ENCODE results near the gene RBM12. TPM values are rescaled to one million over a fixed set of nuclear protein-coding genes. Genes with fewer than 3 reads are reported as not detected.
A peak's percentile ranks its signal among the peaks of the same experiment; 100 is the strongest.

The RBM12 gene
- total and polyA plus RNA-seq, 2 donors (not counting 1 experiment from before 2014, with no cell fraction given): 52.7 to 144 TPM

DNA sequence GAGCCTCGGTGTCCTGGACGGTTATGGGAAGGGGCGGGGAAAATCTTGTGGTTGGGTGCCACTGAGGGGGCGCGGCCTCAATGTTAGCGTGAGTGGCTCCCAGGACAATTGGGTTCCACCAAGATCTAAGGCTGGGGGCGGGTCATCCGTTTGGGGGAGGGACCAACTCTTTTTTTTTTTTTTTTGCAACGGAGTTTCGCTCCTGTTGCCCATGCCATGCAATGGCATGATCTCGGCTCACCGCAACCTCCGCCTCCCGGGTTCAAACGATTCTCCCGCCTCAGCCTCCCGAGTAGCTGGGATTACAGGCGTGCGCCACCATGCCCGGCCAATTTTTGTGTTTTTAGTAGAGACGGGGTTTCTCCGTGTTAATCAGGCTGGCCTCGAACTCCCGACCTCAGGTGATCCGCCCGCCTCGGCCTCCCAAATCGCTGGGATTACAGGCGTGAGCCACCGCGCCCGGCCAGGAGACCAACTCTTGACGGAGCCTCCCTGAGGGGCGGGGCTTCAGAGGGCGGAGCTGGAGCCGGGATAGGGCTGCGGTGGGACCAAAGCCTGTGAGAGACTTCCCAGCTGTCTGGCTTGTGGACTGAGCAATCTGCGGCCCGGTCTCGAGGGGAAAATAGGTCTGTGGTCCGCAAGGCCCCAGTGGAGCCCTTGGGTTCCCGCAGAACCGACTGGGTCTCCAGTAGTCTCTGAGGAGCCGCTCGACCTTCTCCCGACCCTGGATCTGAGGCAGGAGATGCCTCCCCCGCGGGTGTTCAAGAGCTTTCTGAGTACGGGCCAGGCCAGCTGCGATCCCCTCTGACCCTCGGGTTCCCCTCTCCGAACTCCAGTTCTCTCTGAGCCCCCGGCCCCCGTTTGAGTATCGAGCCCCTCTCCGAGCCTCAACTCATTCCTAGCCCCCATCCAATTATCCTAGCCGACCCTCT, 48.0 kb downstream of the RBM12 start:
- H4K20me1 ChIP-seq (ENCODE audit: control insufficient read depth, insufficient read depth, low read length, poor library complexity, severe bottlenecking): peaks cover 8% of the 10 kb centered on the region
- no peaks in the 10 kb centered on the region for H3K36me3 ChIP-seq (replicated peaks in 1 of 2; ENCODE audit: control extremely low read depth in 1 of 2, control insufficient read depth in 1 of 2, extremely low read depth in 1 of 2, insufficient read depth in 2 of 2, low read length in 1 of 2)
- POLR2A ChIA-PET: interaction anchor here (0.6 to 4.6 kb wide), 13 partner anchors 48 to 1389 kb away, joined by 3 to 38 read pairs (median 6); partner anchors contain the start of genes CPNE1, ERGIC3, PHF20 and RBM12
- WGBS (ENCODE audit: insufficient coverage): 2% methylated on average over 56 of the region's 57 CpGs
- TF ChIP-seq, protein P1, sequence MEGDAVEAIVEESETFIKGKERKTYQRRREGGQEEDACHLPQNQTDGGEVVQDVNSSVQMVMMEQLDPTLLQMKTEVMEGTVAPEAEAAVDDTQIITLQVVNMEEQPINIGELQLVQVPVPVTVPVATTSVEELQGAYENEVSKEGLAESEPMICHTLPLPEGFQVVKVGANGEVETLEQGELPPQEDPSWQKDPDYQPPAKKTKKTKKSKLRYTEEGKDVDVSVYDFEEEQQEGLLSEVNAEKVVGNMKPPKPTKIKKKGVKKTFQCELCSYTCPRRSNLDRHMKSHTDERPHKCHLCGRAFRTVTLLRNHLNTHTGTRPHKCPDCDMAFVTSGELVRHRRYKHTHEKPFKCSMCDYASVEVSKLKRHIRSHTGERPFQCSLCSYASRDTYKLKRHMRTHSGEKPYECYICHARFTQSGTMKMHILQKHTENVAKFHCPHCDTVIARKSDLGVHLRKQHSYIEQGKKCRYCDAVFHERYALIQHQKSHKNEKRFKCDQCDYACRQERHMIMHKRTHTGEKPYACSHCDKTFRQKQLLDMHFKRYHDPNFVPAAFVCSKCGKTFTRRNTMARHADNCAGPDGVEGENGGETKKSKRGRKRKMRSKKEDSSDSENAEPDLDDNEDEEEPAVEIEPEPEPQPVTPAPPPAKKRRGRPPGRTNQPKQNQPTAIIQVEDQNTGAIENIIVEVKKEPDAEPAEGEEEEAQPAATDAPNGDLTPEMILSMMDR (IDR thresholded peaks at IDR 0.05): no peak
- no peak for TF ChIP-seq EZH2 (IDR thresholded peaks at IDR 0.05; ENCODE audit: borderline replicate concordance, insufficient read depth, low read depth, low read length, poor library complexity, severe bottlenecking)
- Mint-ChIP-seq H3K4me3 (peak overlapping the region; percentile 95), H3K4me1 (peaks cover 44% of the 10 kb centered on the region), H3K9me3 (ENCODE audit: insufficient read depth) (no peaks in the 10 kb centered on the region), H3K27ac (peak overlapping the region; percentile 90), H3K27me3 (no peaks in the 10 kb centered on the region)
- peaks cover 0 to 5% (median 0%) of the 10 kb centered on the region in 3 donors for H3K9me3 ChIP-seq (ENCODE audit: control extremely low read depth in 1 of 3, control insufficient read depth in 2 of 3, insufficient read depth in 1 of 3, low read length in 2 of 3)
- peaks cover 26 to 48% of the 10 kb centered on the region in 2 donors for H3K4me1 ChIP-seq (ENCODE audit: control insufficient read depth in 2 of 2, insufficient read depth in 2 of 2, low read length in 2 of 2)
- peak overlapping the region; percentile 76 for H3K9ac ChIP-seq (ENCODE audit: low read length)
- peaks cover 0 to 5% (median 2%) of the 10 kb centered on the region in 4 experiments for H3K27me3 ChIP-seq (replicated peaks in 1 of 4; ENCODE audit: control extremely low read depth in 1 of 4, control insufficient read depth in 3 of 4, insufficient read depth in 4 of 4, low read length in 3 of 4)
- DNase-seq (peak; percentile 71), ATAC-seq (ENCODE audit: low read depth) (no peak)
- H3K4me3 ChIP-seq (ENCODE audit: control extremely low read depth in 1 of 5, extremely low read depth in 1 of 5, insufficient read depth in 1 of 5, low read depth in 2 of 5, low read length in 4 of 5): peak overlapping the region; percentile 34 to 74 (median 58)
- peak overlapping the region; percentile 67 for H2AFZ ChIP-seq (ENCODE audit: insufficient read depth, low read depth, low read length, poor library complexity, severe bottlenecking)
- peak overlapping the region; percentile 100 for H3K4me2 ChIP-seq (replicated peaks; ENCODE audit: low read depth, low read length, poor library complexity, severe bottlenecking)
- CTCF ChIA-PET: interaction anchor here (1.0 to 2.4 kb wide), 8 partner anchors 12 to 268 kb away, joined by 3 to 8 read pairs (median 4); no protein-coding TSS in a partner anchor
- intact Hi-C loops (cut with micrococcal nuclease): loop anchor here (1.0 to 5.0 kb wide), 11 partner anchors 15 to 469 kb away; partner anchors contain the start of genes CEP250, CPNE1, EDEM2 and ERGIC3
- H3K79me2 ChIP-seq (ENCODE audit: control insufficient read depth, insufficient read depth, low read length): no peaks in the 10 kb centered on the region
- no peak overlapping the region for H3K27ac ChIP-seq (ENCODE audit: low read length in 2 of 2)
